Measurements from ENCODE around the gene RAB4B. TPM values are rescaled to one million over a fixed set of nuclear protein-coding genes. Genes with fewer than 3 reads are reported as not detected.
"Not testable (repeated sequence)": the region's sequence is repeated elsewhere in the genome, so short reads cannot be mapped to it uniquely, and the experiment has no call there.

The RAB4B gene
- total and polyA plus RNA-seq, 9 donors: 6.5 to 32.9 (median 18.9) TPM

DNA sequence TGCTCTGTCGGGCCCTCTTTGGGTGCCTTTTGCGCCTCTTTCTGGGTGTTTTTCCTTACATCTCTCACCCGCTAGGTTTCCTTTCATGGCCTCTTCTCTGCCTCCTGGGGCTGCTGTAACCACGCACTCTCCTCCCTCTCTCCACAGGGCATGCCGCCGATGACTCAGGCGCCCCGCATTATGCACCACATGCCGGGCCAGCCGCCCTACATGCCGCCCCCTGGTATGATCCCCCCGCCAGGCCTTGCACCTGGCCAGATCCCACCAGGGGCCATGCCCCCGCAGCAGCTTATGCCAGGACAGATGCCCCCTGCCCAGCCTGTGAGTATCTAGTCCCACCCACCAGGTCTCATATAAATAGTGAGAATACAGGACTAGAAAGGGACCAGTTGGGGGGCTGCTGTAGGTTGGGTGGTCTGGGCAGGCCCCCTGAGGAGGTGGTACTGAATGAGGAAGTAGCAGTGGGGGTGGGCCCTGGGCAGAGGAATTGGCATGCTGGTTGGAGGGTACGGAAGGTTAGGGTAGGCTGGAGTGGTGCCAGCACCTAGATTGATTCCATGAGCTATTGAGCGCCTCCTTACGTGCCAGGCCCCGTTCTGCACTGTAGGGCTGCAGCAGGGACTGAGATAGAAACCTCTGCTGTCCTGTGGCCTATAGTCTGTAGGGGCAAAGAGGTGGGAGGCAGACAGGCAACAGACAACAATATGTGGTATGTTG is 15.1 kb upstream of the RAB4B start:
- WGBS, 3 donors: 88 to 91% (median 89%) methylated on average over 16 to 17 of the region's 17 CpGs
- no peak overlapping the region for H3K4me3 ChIP-seq
- intact Hi-C loops (cut with DNase I): no loop called here
- TF ChIP-seq EP300 (IDR thresholded peaks at IDR 0.05) (no peak), POLR2A (IDR thresholded peaks at IDR 0.05) (no peak)
- TF ChIP-seq, protein P1, sequence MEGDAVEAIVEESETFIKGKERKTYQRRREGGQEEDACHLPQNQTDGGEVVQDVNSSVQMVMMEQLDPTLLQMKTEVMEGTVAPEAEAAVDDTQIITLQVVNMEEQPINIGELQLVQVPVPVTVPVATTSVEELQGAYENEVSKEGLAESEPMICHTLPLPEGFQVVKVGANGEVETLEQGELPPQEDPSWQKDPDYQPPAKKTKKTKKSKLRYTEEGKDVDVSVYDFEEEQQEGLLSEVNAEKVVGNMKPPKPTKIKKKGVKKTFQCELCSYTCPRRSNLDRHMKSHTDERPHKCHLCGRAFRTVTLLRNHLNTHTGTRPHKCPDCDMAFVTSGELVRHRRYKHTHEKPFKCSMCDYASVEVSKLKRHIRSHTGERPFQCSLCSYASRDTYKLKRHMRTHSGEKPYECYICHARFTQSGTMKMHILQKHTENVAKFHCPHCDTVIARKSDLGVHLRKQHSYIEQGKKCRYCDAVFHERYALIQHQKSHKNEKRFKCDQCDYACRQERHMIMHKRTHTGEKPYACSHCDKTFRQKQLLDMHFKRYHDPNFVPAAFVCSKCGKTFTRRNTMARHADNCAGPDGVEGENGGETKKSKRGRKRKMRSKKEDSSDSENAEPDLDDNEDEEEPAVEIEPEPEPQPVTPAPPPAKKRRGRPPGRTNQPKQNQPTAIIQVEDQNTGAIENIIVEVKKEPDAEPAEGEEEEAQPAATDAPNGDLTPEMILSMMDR (IDR thresholded peaks at IDR 0.05): no peak
- no peak for DNase-seq
- H3K27ac ChIP-seq: no peak overlapping the region
- H3K9me3 ChIP-seq: no peaks in the 10 kb centered on the region
- no peaks in the 10 kb centered on the region for H3K4me1 ChIP-seq (ENCODE audit: insufficient read depth)
- H3K36me3 ChIP-seq: no peaks in the 10 kb centered on the region
- no peaks in the 10 kb centered on the region for H3K27me3 ChIP-seq

DNA sequence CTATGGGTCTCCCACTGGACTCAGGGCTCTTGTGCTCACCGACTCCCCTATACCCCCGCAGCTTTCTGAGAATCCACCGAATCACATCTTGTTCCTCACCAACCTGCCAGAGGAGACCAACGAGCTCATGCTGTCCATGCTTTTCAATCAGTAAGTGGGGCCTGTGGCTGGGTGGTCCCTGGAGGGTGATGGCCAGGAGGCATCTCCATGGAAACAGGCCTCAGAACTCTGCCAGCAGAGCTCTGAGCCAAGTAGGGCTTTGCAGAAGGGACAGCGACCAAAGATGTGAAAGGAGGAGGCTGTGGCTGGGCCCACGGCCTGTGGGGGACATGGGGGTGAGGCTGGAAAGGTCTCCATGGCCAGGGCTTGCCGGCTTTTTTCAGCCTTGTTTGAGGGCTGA is 14.5 kb upstream of the RAB4B start:
- no peak overlapping the region for H3K4me3 ChIP-seq
- TF ChIP-seq EP300 (IDR thresholded peaks at IDR 0.05) (no peak), POLR2A (IDR thresholded peaks at IDR 0.05) (no peak)
- TF ChIP-seq, protein P1 (IDR thresholded peaks at IDR 0.05): no peak
- 84 to 91% (median 87%) methylated on average over 7 of the region's 7 CpGs for WGBS, 3 donors
- H3K27me3 ChIP-seq: no peaks in the 10 kb centered on the region
- H3K27ac ChIP-seq: no peak overlapping the region
- H3K4me1 ChIP-seq (ENCODE audit: insufficient read depth): no peaks in the 10 kb centered on the region
- H3K9me3 ChIP-seq: no peaks in the 10 kb centered on the region
- no peaks in the 10 kb centered on the region for H3K36me3 ChIP-seq
- intact Hi-C loops (cut with DNase I): no loop called here
- no peak for DNase-seq

DNA sequence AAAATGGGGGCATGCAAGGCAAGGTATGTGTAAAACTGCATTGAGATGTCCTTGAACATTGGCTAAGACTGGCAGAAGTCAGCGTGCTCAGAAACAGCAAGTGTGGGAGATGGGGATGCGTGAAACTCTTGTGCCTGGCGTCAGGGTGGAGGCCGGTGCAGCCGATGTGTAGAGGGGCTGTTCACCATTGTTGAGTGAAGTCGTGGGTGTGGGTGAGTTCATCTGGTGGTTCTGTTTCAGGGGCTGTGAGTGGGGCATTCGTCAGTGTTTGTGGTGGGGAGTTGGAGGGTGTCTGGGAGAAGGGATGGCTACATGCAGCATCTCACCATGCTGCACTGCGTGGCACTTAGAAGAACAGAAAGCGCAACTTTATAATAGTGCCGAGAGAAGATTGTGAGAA is 14.1 kb upstream of the RAB4B start:
- Histone ChIP-seq H3K27me3 (no peaks in the 10 kb centered on the region), H3K4me1 (ENCODE audit: insufficient read depth) (no peaks in the 10 kb centered on the region), H3K4me3 (no peak overlapping the region), H3K9me3 (no peaks in the 10 kb centered on the region), H3K36me3 (no peaks in the 10 kb centered on the region), H3K27ac (no peak overlapping the region)
- intact Hi-C loops (cut with DNase I): no loop called here
- DNase-seq: no peak
- TF ChIP-seq, protein P1 (IDR thresholded peaks at IDR 0.05): no peak
- no peak for TF ChIP-seq POLR2A (IDR thresholded peaks at IDR 0.05)
- no peak for TF ChIP-seq EP300 (IDR thresholded peaks at IDR 0.05)
- WGBS, 3 donors: 88 to 94% (median 89%) methylated on average over 10 of the region's 10 CpGs

DNA sequence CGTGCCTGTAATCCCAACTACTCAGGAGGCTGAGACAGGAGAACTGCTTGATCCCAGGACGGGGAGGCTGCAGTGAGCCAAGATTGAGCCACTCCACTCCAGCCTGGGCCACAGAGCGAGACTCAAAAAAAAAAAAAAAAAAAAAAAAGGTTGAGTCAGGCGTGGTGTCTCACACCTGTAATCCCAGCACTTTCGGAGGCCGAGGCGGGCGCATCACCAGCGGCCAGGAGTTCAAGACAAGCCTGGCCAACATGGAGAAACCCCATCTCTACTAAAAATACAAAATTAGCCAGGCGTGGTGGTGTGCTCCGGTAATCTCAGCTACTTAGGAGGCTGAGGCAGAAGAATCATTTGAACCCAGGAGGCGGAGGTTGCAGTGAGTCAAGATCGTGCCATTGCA is 11.7 kb upstream of the RAB4B start:
- H3K9me3 ChIP-seq; H3K36me3 ChIP-seq; H3K4me1 ChIP-seq (ENCODE audit: insufficient read depth); intact Hi-C loops (cut with DNase I); H3K4me3 ChIP-seq; DNase-seq; H3K27me3 ChIP-seq; H3K27ac ChIP-seq: not testable (repeated sequence)
- WGBS, 3 donors: 94 to 95% (median 95%) methylated on average over 13 of the region's 13 CpGs

DNA sequence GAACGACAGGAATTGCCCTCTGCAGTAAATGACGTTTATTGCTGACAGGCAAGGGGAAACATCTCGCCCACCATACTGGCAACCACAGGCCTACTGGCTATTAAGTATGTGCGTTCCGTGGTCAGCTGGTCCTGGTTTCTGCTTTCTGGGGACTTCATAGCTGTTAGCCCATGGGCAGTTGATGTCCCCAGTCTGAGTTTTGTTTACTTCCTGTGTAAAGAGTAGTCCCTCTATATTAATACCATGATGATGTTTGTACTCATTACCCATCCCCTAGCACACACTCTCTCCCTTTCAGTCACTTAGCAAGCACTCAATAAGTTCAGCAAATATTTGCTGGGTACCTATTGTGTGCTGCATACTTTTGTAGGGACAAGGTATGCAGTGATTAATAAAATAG is 9.2 kb upstream of the RAB4B start:
- TF ChIP-seq, protein P1 (IDR thresholded peaks at IDR 0.05): no peak
- TF ChIP-seq POLR2A (IDR thresholded peaks at IDR 0.05): no peak
- TF ChIP-seq EP300 (IDR thresholded peaks at IDR 0.05): no peak

DNA sequence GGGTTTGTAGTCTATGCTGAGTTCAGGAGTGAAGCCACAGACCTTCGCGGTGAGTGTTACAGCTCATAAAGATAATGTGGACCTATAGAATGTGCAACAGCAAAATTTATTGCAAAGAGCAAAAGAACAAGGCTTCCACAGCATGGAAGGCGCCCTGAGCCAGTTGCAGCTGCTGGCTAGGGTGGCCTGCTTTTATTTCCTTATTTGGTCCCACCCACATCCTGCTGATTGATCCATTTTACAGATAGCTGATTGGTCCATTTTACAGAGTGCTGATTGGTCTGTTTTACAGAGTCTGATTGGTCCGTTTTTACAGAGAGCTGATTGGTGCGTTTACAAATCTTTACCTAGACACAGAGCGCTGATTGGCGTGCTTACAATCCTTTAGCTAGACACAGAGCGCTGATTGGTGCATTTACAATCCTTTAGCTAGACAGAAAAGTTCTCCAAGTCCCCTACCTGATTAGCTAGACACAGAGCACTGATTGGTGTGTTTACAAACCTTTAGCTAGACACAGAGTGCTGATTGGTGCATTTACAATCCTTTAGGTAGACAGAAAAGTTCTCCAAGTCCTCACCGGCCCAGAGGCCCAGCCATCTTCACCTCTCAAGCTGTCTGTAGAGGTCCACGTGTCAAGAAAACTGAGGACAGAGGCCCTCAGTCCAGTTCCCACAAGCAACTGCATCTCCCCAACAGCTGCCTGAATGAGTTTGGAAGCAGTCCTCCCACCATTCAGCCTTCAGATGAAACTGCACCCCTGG is 6.8 kb upstream of the RAB4B start:
- intact Hi-C loops (cut with DNase I); H3K4me3 ChIP-seq; H3K27ac ChIP-seq; H3K4me1 ChIP-seq (ENCODE audit: insufficient read depth); DNase-seq; H3K27me3 ChIP-seq; H3K9me3 ChIP-seq; H3K36me3 ChIP-seq: not testable (repeated sequence)
- 85 to 88% (median 88%) methylated on average over 10 of the region's 10 CpGs for WGBS, 3 donors

More for the DNA sequence above, 9.2 kb upstream of the RAB4B start:
- Histone ChIP-seq H3K27me3 (no peaks in the 10 kb centered on the region), H3K36me3 (no peaks in the 10 kb centered on the region), H3K9me3 (no peaks in the 10 kb centered on the region), H3K4me1 (ENCODE audit: insufficient read depth) (no peaks in the 10 kb centered on the region), H3K27ac (no peak overlapping the region), H3K4me3 (no peak overlapping the region)
- intact Hi-C loops (cut with DNase I): no loop called here
- 63 to 78% (median 67%) methylated on average over 5 of the region's 5 CpGs for WGBS, 3 donors
- DNase-seq: no peak
